Endometrium (tissue), 2 donors: ENCODE measurements around the gene PLAGL1.
"Not testable (repeated sequence)": the region's sequence is repeated elsewhere in the genome, so short reads cannot be mapped to it uniquely, and the experiment has no call there.

Source experiments
- FAIRE-seq: peaks from 2 replicates; lab custom pipeline; 2012; peaks lifted over from hg19 to GRCh38; lab: Jason Lieb, UNC
- donor health status: control.
- donor health status: control.

PLAGL1 gene

GRCh38 chr6:143936778-143937667, 71.0 kb downstream of the PLAGL1 start:
- no peak for FAIRE-seq

GRCh38 chr6:143936347-143936746, 71.7 kb downstream of the PLAGL1 start:
- FAIRE-seq: no peak

DNA sequence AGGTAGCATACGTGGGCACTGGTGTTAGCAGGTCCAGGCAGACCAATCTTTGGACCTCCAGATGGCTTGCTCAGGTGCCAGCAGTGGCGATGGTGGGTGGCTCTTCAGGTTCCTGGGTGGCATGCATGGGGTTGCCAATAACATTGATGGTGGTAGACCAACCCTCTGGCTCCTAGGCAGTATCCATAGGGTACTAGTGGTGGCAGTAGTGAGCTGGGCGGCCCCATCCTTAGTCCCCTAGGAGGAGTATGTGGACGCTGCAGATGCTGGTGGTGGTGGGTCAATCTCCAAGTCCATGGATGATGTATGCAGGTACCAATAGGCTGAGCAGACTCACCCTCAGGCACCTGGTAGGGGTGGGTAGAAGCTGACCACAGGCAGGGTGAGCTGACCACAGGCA, 73.2 kb downstream of the PLAGL1 start:
- FAIRE-seq: no peak

DNA sequence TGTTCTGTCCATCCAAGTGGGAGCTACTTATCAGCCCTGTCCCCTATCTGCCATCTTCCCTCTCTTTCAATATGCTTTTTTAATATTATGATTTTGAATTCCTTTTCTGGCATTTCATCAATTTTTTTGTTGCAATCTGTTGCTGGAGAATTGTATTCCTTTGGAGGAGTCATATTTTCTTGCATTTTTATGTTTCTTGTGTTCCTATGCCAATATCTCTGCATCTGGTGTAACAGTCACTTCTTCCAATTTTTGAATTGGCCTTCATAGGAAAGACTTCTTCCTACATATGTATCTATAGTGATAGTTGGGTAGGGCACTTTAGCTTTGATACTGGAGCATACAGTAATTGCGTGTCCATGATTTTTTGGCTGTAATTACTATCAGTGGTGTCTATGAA, 73.7 kb downstream of the PLAGL1 start:
- FAIRE-seq: no peak

GRCh38 chr6:143929975-143930374, 78.1 kb downstream of the PLAGL1 start:
- FAIRE-seq: no peak

DNA sequence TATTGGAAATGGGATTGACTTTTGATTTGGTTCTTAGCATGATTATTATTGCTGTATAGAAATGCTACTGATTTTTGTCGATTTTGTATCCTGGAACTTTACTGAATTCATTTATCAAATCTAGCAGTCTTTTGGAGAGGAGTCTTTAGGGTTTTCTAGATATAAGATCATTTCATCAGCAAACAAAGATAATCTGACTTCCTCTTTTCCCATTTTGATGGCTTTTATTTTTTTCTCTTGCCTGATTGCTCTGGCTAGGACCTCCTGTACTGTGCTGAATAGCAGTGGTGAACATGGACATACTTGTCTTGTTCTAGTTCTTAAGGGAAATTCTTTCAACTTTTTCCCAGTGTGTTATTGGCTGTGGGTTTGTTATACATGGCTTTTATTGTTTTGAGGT, 79.2 kb downstream of the PLAGL1 start:
- no peak for FAIRE-seq

- not testable (repeated sequence) for FAIRE-seq
These were observed 91.0 kb downstream of the PLAGL1 start for GRCh38 chr6:143917026-143917425.

DNA sequence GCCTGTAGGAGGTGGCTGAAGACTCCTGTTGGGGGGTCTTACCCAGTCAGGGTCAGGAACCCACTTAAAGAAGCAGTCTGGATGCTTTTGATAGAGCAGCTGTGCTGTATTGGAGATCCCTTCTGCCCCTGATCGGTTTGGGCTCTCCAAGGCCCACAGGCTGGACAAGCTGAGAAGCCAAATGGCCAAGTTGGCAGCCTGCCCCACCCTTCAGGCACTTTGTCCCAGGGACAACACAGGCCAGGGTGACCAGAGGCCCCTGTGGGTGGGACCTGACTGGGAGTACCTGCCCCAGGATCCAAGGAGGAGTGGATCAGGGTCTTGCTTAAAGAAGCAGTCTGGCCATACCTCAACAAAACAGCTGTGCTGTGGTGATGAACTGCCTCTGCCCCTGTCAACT, 95.4 kb downstream of the PLAGL1 start:
- no peak for FAIRE-seq

GRCh38 chr6:143911028-143911427, 97.0 kb downstream of the PLAGL1 start:
- FAIRE-seq: no peak

DNA sequence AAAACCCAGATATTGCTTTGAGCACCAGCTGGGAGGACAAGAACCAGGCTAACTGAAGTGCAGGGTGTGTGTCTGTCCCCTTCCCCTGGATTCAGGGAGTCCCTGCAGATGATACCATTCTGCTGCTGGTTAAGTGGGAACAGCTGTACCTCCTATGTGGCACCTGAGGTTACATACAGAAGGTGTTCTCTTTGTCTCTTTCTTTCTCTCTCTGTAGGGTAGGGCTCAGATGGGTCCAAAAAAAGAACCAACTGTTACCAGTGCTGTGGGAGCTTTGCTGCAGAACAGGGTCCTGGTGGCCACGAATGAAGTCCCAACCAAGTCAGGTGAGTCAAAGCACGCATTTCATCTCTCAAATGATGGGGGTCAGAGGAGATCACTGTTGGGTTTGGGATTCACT, 105.2 kb downstream of the PLAGL1 start:
- FAIRE-seq: no peak

DNA sequence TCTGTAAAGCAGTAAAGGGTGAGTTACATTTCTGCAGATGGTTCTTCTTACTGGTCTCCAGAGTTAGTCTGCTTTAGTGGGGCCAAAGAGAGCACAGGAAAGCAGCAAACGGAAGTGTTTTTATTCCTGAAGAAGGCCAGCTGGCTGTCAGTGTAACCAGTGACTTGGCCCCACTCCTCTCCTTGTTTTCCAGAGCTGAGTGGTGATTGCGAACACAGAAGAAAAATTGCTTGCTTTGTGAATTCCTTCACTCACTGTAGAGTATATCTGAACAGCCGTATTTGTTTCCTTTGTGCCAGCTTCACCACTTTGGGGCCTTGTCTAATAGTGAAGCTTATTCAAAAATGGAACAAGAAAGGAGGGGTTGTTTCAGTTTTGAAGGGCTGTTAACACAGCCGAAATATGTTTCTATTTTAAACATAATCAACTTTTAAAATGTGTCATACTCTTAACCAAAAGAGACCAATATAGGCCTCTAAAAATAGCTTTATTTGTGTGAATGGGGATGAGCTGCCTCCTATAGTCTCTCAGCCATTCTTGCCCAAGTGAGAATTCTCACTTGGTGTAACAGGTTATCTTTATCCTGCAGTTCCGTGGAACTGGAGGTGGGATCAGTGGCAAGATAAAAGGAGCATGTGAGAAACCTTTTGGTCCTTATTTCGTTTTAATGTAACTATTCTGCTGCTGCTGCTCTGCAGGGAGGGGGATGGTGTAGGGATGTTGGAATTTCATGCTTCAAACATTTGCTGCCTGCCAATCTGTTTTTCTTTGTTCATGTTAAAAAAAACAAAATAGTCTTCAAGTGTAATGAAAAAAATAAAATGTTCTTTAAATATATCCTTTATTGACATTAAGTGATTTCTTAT, 105.9 kb downstream of the PLAGL1 start:
- FAIRE-seq: no peak

DNA sequence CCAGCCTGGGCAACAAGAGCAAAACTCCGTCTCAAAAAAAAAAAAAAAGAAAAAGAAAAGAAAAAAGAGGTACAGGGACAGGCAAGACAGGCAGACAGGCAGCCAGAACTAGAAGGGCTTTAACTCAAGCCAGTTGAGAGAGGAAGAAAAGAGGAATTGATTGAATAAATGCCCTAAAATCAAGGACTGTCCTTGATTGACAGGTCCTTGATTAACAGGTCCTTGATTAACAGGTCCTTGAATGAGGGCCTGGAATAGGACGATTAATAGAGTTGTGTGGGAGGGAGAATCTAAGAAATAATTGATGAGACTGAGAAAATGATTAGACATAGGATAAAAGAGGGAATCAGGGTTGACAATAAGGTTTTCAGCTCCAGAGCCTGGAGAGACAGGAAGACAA, 107.7 kb downstream of the PLAGL1 start:
- FAIRE-seq: no peak

DNA sequence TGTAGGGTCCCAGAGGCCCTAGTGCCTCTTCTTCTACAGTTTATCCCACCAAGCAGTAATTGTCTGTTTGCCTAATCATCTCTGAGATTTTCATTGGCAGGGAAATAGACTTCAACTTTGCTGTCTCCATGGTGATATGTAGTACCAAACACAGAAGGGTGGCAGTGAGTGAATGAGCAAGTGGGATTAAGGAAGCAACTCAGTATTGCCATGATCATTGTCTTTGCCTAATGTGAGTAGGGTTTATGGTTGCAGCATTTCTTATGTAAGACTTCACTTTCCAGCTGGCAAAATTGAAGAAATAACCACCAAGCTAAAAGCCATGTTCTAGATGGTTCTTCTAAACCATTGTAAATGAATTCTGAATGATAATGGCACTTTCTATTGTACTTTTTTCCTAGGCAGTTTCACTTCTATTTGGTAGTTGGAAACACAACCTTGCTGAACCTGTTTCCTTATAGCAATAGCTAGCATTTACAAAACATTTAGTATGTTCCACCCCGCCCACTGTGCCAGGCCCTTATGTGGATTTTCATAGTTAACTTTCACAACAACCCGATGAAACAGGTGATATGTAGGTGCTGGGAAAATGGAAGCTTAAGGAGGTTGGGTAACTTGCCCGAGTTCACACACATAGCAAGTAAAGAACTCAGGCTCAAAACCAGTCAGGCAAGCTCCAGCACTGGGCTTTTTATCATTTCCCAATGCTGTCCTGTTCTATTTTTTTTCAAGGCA, 111.8 kb downstream of the PLAGL1 start:
- no peak for FAIRE-seq

DNA sequence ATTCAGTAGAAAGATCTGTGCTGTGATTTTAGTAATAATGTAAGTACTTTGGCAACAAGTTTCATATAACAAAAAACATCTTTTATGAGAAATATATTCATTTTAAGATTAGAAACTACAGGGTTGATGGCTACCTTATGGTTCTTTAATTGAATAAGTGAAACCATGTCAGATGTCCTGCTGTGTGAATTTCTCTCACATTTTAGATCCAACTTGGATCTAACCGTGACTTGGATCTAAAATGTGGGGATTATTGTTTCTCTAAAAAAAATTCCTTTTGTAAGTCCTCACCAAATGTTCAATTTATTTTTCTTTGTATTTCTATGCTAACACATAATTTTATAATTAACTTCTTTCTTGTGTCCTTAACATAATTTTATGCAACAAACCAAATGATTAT, 113.4 kb downstream of the PLAGL1 start:
- peak; percentile 78 for FAIRE-seq
